HG03280 (cell line): ENCODE measurements around the gene ZP3.
"Not testable (repeated sequence)": the region's sequence is repeated elsewhere in the genome, so short reads cannot be mapped to it uniquely, and the experiment has no call there.

Experiments used
- ATAC-seq: cut with Tn5 transposase; IDR thresholded peaks from one replicate; pipeline ENCODE4 v1.9.1; 2021; ENCODE audit warnings: mild to moderate bottlenecking, moderate library complexity; ENCODE audit not compliant: unreplicated experiment

Gene ZP3

GRCh38 chr7:76403780-76404494 lies 20.8 kb upstream of the ZP3 start:
- ATAC-seq: no peak

GRCh38 chr7:76405738-76406137 lies 19.0 kb upstream of the ZP3 start:
- no peak for ATAC-seq

- no peak for ATAC-seq
These were observed 17.0 kb upstream of the ZP3 start for GRCh38 chr7:76407718-76408117.

- ATAC-seq: no peak
These were observed 16.6 kb upstream of the ZP3 start for GRCh38 chr7:76408121-76408560.

- no peak for ATAC-seq
These were observed 15.2 kb upstream of the ZP3 start, which contains the start of gene SSC4D for GRCh38 chr7:76409537-76409936. Gene SSC4D, minus strand, starts transcription at chr7:76409697. Its CDS starts 5,258 bp downstream, at chr7:76404439.

GRCh38 chr7:76411626-76412025 lies 13.1 kb upstream of the ZP3 start:
- ATAC-seq: no peak

- no peak for ATAC-seq
These were observed 12.5 kb upstream of the ZP3 start for GRCh38 chr7:76412249-76412648.

GRCh38 chr7:76417654-76418310 lies 7.0 kb upstream of the ZP3 start:
- not testable (repeated sequence) for ATAC-seq

GRCh38 chr7:76421097-76421496 lies 3.7 kb upstream of the ZP3 start:
- ATAC-seq: not testable (repeated sequence)

- no peak for ATAC-seq
These were observed 911 bp upstream of the ZP3 start for GRCh38 chr7:76423666-76424412.

- ATAC-seq: no peak
These were observed 406 bp downstream of the ZP3 start for GRCh38 chr7:76425156-76425555.

- not testable (repeated sequence) for ATAC-seq
These were observed 808 bp downstream of the ZP3 start for GRCh38 chr7:76425558-76425957.

GRCh38 chr7:76426246-76426645 lies 1.5 kb downstream of the ZP3 start:
- no peak for ATAC-seq

GRCh38 chr7:76427635-76428034 lies 2.9 kb downstream of the ZP3 start:
- ATAC-seq: no peak

- ATAC-seq: no peak
These were observed 3.5 kb downstream of the ZP3 start for GRCh38 chr7:76428149-76428823.

GRCh38 chr7:76428868-76429805 lies 4.4 kb downstream of the ZP3 start:
- ATAC-seq: no peak

- no peak for ATAC-seq
These were observed 5.5 kb downstream of the ZP3 start for GRCh38 chr7:76430211-76430610.

GRCh38 chr7:76430836-76431235 lies 6.1 kb downstream of the ZP3 start:
- no peak for ATAC-seq

GRCh38 chr7:76437873-76438272 lies 13.1 kb downstream of the ZP3 start:
- ATAC-seq: not testable (repeated sequence)
